Loucy (cell line): ENCODE results near the gene BORCS6.
A peak's percentile ranks its signal among the peaks of the same experiment; 100 is the strongest.

Source experiments
- H2AFZ ChIP-seq: fragments of 200-600 bp; sonication (generic); 2 replicates; pipeline ENCODE4 v1.6.0; 2016; ENCODE audit warnings: antibody characterized with exemption, mild to moderate bottlenecking, low read length, moderate library complexity
- H3F3A ChIP-seq: fragments of 200-600 bp; 2 replicates; pipeline ENCODE4 v1.6.0; 2016; ENCODE audit warnings: antibody characterized with exemption, low read depth, mild to moderate bottlenecking
- H3K27me3 ChIP-seq: fragments of 200-600 bp; sonication (generic); 2 replicates; pipeline ENCODE4 v1.6.1; 2014; ENCODE audit warnings: low read length, mild to moderate bottlenecking; ENCODE audit not compliant: insufficient read depth, poor library complexity, severe bottlenecking
- H3K36me3 ChIP-seq: fragments of 200-600 bp; sonication (generic); 2 replicates; pipeline ENCODE4 v1.6.1; 2016; ENCODE audit warnings: low read length; ENCODE audit not compliant: insufficient read depth
- H3K4me1 ChIP-seq: fragments of 200-600 bp; sonication (generic); 2 replicates; pipeline ENCODE4 v1.5.1; 2014; ENCODE audit warnings: low read length, mild to moderate bottlenecking; ENCODE audit not compliant: insufficient read depth, poor library complexity, severe bottlenecking
- H3K4me2 ChIP-seq: fragments of 200-600 bp; sonication (generic); 2 replicates; pipeline ENCODE4 v1.6.0; 2014; ENCODE audit warnings: antibody characterized with exemption, low read length, low read depth, mild to moderate bottlenecking; ENCODE audit not compliant: poor library complexity, severe bottlenecking
- H3K4me3 ChIP-seq: fragments of 200-600 bp; sonication (generic); 2 replicates; pipeline ENCODE4 v1.5.1; 2014; ENCODE audit warnings: low read length, mild to moderate bottlenecking, mixed read lengths; ENCODE audit not compliant: poor library complexity, severe bottlenecking
- H3K79me2 ChIP-seq: fragments of 200-600 bp; sonication (generic); 2 replicates; pipeline ENCODE4 v1.6.1; 2014; ENCODE audit warnings: low read length; ENCODE audit not compliant: insufficient read depth
- H3K9ac ChIP-seq: fragments of 200-600 bp; sonication (generic); 2 replicates; pipeline ENCODE4 v1.6.0; 2014; ENCODE audit warnings: mild to moderate bottlenecking, low read depth, low read length, moderate library complexity; ENCODE audit not compliant: poor library complexity, severe bottlenecking
- H3K9me2 ChIP-seq: fragments of 200-600 bp; sonication (generic); replicated peaks from 2 replicates; pipeline ENCODE4 v1.6.1; 2016; ENCODE audit warnings: low read depth, low read length, mixed read lengths
- H3K9me3 ChIP-seq: fragments of 200-600 bp; sonication (generic); 2 replicates; pipeline ENCODE4 v1.6.1; 2014; ENCODE audit warnings: mild to moderate bottlenecking, antibody characterized with exemption, low read length, low read depth; ENCODE audit not compliant: insufficient read depth
- H4K20me1 ChIP-seq: fragments of 200-600 bp; sonication (generic); 2 replicates; pipeline ENCODE4 v1.6.0; 2014; ENCODE audit warnings: antibody characterized with exemption, low read length, mild to moderate bottlenecking; ENCODE audit not compliant: insufficient read depth, poor library complexity, severe bottlenecking
- CTCF ChIP-seq: fragments of 200-600 bp; sonication (generic); conservative IDR thresholded peaks from 2 replicates; pipeline ENCODE4 v1.5.1; 2014; ENCODE audit warnings: mild to moderate bottlenecking, antibody characterized with exemption, low read length
- EZH2phosphoT487 ChIP-seq: fragments of 200-600 bp; IDR thresholded peaks from 2 replicates; pipeline ENCODE4 v1.6.1; 2018; ENCODE audit warnings: antibody characterized with exemption, mild to moderate bottlenecking, moderate library complexity, borderline replicate concordance

BORCS6 gene

GRCh38 chr17:8153031-8153451 is 36.9 kb downstream of the BORCS6 start:
- Histone ChIP-seq H3K4me1 (peaks cover 34% of the 10 kb centered on the region), H2AFZ (no peak overlapping the region), H3K36me3 (peaks cover 8% of the 10 kb centered on the region; the same call in 1 of the 2 replicates), H3K27me3 (no peaks in the 10 kb centered on the region), H4K20me1 (peaks cover 15% of the 10 kb centered on the region), H3K9me3 (no peaks in the 10 kb centered on the region), H3K4me3 (peak overlapping the region; percentile 87), H3K4me2 (peak overlapping the region; percentile 97), H3K9ac (no peak overlapping the region), H3K9me2 (no peaks in the 10 kb centered on the region), H3K79me2 (peaks cover 11% of the 10 kb centered on the region; the same call in 1 of the 2 replicates), H3F3A (no peaks in the 10 kb centered on the region)
- TF ChIP-seq EZH2phosphoT487 = no peak
- no peak for TF ChIP-seq CTCF

- H3K9me2 ChIP-seq = no peaks in the 10 kb centered on the region
- peak within 1 kb of the TSS; percentile 77 for H3K9ac ChIP-seq
- H4K20me1 ChIP-seq = peaks cover 15% of the 10 kb centered on the region
- H2AFZ ChIP-seq = peak within 1 kb of the TSS; percentile 68
- H3K79me2 ChIP-seq = peaks cover 11% of the 10 kb centered on the region; the same call in 1 of the 2 replicates
- peaks cover 16% of the 10 kb centered on the region; the same call in 1 of the 2 replicates for H3K36me3 ChIP-seq
- no peaks in the 10 kb centered on the region for H3F3A ChIP-seq
- H3K4me1 ChIP-seq = peaks cover 34% of the 10 kb centered on the region
- H3K4me2 ChIP-seq = peak within 1 kb of the TSS; percentile 97
- no peaks in the 10 kb centered on the region for H3K9me3 ChIP-seq
- peak within 1 kb of the TSS; percentile 87 for H3K4me3 ChIP-seq
- TF ChIP-seq EZH2phosphoT487 (no peak), CTCF (no peak)
- no peaks in the 10 kb centered on the region for H3K27me3 ChIP-seq
These were observed 37.7 kb downstream of the BORCS6 start, which contains the start of gene PER1 for GRCh38 chr17:8152112-8152775. PER1 (minus strand) TSS chr17:8152404; CDS start chr17:8150706, 1,698 bp downstream.

- peaks cover 15% of the 10 kb centered on the region for H4K20me1 ChIP-seq
- H3K4me1 ChIP-seq = peaks cover 29% of the 10 kb centered on the region
- H3K4me2 ChIP-seq = peak overlapping the region; percentile 97
- H3K36me3 ChIP-seq = peaks cover 16% of the 10 kb centered on the region; the same call in 1 of the 2 replicates
- no peaks in the 10 kb centered on the region for H3F3A ChIP-seq
- H3K9me2 ChIP-seq = no peaks in the 10 kb centered on the region
- H3K9ac ChIP-seq = peak overlapping the region; percentile 77
- no peaks in the 10 kb centered on the region for H3K9me3 ChIP-seq
- H3K4me3 ChIP-seq = peak overlapping the region; percentile 87
- peak overlapping the region; percentile 68 for H2AFZ ChIP-seq
- no peaks in the 10 kb centered on the region for H3K27me3 ChIP-seq
- no peak for TF ChIP-seq CTCF
- TF ChIP-seq EZH2phosphoT487 = no peak
- H3K79me2 ChIP-seq = peaks cover 11% of the 10 kb centered on the region; the same call in 1 of the 2 replicates
These were observed 38.3 kb downstream of the BORCS6 start for GRCh38 chr17:8151641-8152111.
